WERI-Rb-1 (cell line): Measurements from ENCODE around the gene FFAR4.

ENCODE experiments used
- DNase-seq: peaks from one replicate; pipeline ENCODE4 v3.0.0-alpha.2; 2020
- H3K27ac ChIP-seq: fragments of 250-450 bp; sonication (Bioruptor Pico); 2 replicates; pipeline ENCODE4 v1.5.1; 2020; ENCODE audit warnings: mild to moderate bottlenecking, moderate library complexity
- H3K27me3 ChIP-seq: fragments of 250-450 bp; sonication (Bioruptor Pico); 2 replicates; pipeline ENCODE4 v1.5.1; 2021; ENCODE audit warnings: mild to moderate bottlenecking, low read depth, moderate library complexity; ENCODE audit not compliant: insufficient read depth, severe bottlenecking
- H3K36me3 ChIP-seq: fragments of 250-450 bp; sonication (Bioruptor Pico); 2 replicates; pipeline ENCODE4 v1.5.1; 2020; ENCODE audit warnings: mild to moderate bottlenecking, moderate library complexity
- H3K4me3 ChIP-seq: 2 replicates; pipeline ENCODE4 v1.5.1; 2011; ENCODE audit warnings: low read depth, mild to moderate bottlenecking, control low read depth, low read length
- H3K9me3 ChIP-seq: fragments of 250-450 bp; sonication (Bioruptor Pico); 2 replicates; pipeline ENCODE4 v1.5.1; 2021; ENCODE audit warnings: mild to moderate bottlenecking, moderate library complexity; ENCODE audit not compliant: severe bottlenecking
- CTCF ChIP-seq: IDR thresholded peaks from 2 replicates; pipeline ENCODE4 v1.5.1; 2011; ENCODE audit warnings: low read depth, mild to moderate bottlenecking, control low read depth, inconsistent platforms, low read length

Gene FFAR4

GRCh38 chr10:93567277-93568104 lies 1.0 kb downstream of the FFAR4 start:
- no peak for DNase-seq
- H3K27ac ChIP-seq = no peak overlapping the region
- no peaks in the 10 kb centered on the region for H3K9me3 ChIP-seq
- TF ChIP-seq CTCF = no peak
- H3K4me3 ChIP-seq = no peak overlapping the region
- no peaks in the 10 kb centered on the region for H3K27me3 ChIP-seq
- no peaks in the 10 kb centered on the region for H3K36me3 ChIP-seq

GRCh38 chr10:93568105-93568390 lies 1.6 kb downstream of the FFAR4 start:
- no peak overlapping the region for H3K4me3 ChIP-seq
- DNase-seq = no peak
- no peaks in the 10 kb centered on the region for H3K36me3 ChIP-seq
- H3K9me3 ChIP-seq = no peaks in the 10 kb centered on the region
- H3K27ac ChIP-seq = no peak overlapping the region
- no peak for TF ChIP-seq CTCF
- no peaks in the 10 kb centered on the region for H3K27me3 ChIP-seq

GRCh38 chr10:93570383-93570782 lies 3.9 kb downstream of the FFAR4 start:
- no peak for TF ChIP-seq CTCF
- Histone ChIP-seq H3K27me3 (no peaks in the 10 kb centered on the region), H3K4me3 (no peak overlapping the region), H3K36me3 (no peaks in the 10 kb centered on the region), H3K9me3 (no peaks in the 10 kb centered on the region), H3K27ac (no peak overlapping the region)
- no peak for DNase-seq

GRCh38 chr10:93572606-93573005 lies 6.1 kb downstream of the FFAR4 start:
- no peak for TF ChIP-seq CTCF
- Histone ChIP-seq H3K27me3 (no peaks in the 10 kb centered on the region), H3K27ac (no peak overlapping the region), H3K9me3 (no peaks in the 10 kb centered on the region), H3K4me3 (no peak overlapping the region), H3K36me3 (no peaks in the 10 kb centered on the region)
- no peak for DNase-seq

GRCh38 chr10:93573051-93573909 lies 6.8 kb downstream of the FFAR4 start:
- H3K4me3 ChIP-seq = no peak overlapping the region
- DNase-seq = no peak
- TF ChIP-seq CTCF = no peak

More at GRCh38 chr10:93573051-93573909, 6.8 kb downstream of the FFAR4 start:
- H3K27ac ChIP-seq = no peak overlapping the region
- no peaks in the 10 kb centered on the region for H3K36me3 ChIP-seq
- no peaks in the 10 kb centered on the region for H3K27me3 ChIP-seq
- H3K9me3 ChIP-seq = no peaks in the 10 kb centered on the region
